Activated CD4-positive, CD25-positive, alpha-beta regulatory T cell treated with anti-CD3 and anti-CD28 coated beads, Interleukin-2, amount 50 U/mL, for 72 hours (primary cell): ENCODE measurements around the gene PTPRK.

Source experiments
- DNase-seq: peaks from one replicate; pipeline ENCODE4 v3.0.0; 2021

Gene PTPRK

DNA sequence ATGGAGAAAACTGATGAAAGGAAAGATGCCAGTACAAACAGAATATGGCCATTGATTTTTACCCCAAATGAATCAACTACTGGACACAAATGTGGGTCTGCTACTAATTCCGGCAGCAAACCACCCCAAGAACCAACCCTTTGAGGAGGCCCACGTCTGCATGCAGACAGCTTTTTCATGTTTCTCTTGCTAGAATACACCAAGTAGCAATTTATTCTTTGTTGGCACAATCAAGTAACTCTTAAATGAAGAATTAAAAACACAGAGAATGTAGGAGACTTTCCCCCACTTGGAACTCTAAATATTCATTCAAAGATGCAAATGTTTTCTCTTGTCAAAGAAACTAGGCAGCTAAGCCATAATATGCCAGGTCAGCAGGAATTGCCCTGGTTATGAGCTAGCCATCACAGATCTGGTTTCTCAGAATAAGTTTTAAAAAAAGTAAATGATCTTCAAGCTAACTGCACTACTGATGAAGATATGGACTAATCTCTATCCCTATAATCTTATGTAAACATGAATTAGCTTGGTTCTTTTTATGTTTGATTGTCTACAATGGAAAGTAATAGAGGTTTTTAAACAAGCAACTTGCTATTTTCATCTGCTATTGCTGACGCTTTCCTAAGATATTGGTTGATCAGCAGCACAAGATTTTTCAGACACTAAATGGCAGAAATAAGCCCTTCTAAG lies 456.4 kb downstream of the PTPRK start:
- no peak for DNase-seq

DNA sequence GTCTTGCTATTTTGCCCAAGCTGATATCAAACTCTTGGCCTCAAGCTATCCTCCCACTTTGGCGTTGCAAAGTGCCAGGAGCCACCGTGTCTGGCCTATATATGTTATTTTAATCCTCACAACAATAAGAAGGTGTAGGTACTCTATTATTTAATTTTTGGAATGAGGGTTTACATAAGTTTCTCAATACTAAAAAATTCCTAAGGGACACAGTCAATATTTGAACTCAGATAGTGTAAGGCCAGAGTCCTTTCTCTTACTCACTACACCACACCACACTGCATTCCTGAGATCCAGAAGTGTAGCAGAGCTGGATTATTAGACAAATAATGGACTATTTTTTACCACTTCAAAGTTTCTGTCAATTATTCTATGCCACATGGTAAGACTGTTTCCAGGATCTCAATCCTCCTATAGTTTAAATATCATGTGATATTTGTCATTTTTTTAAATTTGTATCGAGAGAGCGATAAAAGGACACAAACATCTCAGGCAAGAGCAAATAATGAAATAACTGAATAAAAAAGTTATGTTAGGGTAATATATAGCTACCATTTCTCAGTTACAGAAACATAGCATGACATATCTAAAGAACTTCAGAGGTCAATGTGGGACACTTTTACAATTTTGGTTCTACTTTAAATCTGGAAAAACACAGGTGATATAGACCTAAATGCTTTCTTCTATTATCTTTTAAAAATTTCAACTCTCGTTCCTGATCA lies 457.4 kb downstream of the PTPRK start:
- no peak for DNase-seq

DNA sequence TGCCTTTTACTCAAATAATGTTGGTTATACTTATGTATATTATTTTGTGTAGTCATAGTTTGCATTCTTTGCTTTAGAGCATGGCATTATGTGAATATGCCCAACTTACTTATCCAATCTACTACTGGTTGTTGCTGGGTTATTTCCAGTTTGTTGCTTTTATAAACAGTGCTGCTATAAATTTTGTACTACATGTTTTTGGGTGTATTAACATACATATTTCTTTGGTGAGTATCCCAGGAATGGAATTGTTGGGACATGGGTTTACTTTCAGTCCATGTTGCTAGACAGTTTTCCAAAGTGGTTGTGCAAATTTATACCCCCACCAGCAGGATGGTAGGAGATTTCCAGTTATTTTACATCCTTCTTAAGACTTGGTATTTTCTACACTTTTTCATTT lies 462.5 kb downstream of the PTPRK start:
- no peak for DNase-seq

DNA sequence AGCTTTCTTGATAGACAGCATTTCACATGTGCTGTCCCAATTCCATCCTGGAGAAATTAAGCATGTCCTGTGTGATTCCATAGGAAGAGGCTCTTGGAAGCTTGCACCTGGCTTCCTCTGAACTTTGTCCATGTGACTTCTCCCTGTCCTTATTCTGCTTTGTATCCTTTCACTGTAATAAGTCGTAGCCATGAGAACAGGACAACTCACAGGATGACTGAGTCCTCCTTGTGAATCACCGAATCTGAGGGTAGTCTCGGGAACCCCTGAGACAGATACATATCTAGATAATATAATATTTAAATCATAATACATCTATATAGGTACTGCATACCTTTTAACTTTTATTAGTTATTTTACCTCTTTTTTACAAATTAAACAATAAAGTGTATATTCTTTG lies 462.9 kb downstream of the PTPRK start:
- DNase-seq = no peak

DNA sequence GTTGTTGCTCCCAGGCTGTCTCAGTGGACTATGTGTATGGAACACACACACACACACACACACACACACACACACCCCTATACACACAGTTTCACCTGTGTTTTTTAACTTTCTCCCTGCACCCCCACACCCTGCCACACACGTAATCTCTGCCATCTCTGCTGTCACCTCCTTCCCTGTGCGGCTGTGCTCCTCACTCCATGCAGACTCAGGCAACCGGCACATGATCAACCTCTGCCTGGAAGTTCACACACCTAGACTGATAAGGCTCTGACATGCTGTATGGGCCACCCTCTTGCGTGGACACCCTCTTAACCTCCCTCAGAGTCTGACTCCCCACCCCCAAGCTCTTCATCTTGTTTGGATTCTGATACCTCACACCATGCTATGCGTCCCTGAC lies 467.3 kb downstream of the PTPRK start:
- no peak for DNase-seq

DNA sequence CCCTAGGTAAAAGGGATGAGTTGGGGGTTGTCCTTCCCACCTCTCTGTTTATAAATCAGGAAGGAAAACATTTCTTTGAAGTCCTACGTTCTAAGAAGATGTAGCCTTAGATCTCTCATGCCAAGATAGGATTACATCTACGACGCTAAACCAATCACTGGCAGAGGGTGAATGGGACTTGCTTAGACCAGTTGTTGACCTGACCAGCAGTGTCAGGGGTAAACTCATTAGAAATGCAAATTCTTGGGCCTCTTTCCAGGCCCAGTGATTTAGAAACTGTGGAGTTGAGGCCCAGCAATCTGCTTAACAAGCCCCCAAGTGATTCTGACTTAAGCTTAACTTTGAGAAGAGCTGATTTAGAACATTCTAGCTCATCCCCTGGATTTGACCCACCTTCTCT lies 472.4 kb downstream of the PTPRK start:
- no peak for DNase-seq

DNA sequence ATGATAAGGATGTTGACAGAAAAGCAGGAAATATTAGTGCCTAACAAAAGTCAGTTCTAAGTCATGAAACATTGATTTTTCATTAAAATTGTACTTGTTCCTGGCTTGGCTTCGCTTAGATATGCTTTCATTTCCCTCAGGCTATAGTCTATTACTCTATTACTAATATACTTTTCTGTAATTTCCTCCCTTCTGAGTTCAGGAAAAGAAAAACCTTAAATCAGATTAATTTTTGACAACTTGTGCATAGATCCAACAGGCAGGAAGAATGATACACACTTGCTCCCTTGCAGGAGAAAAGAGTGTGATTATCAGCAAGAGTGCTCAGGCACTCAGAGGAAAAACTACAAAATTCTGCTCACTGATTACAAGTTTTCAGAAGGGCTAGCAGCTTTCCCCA lies 474.4 kb downstream of the PTPRK start:
- DNase-seq = no peak

DNA sequence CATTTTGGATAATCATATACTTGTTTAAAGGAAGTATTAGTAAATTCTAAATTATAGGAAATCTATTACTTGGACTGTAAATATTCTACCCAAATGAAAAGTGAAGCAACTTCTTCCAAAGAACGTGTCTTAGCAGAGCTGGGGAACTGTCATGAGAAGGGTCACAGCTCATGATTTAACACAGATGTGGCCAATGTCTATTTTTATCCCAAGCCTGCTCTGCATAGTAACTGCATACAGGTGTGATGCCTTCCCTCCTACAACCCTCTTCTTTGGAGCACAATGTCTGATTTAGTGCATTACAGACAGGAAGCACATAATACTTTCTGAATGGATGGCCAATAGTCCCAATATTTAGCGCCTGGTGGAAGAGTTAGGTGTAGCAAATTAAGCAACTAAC lies 480.9 kb downstream of the PTPRK start:
- no peak for DNase-seq

DNA sequence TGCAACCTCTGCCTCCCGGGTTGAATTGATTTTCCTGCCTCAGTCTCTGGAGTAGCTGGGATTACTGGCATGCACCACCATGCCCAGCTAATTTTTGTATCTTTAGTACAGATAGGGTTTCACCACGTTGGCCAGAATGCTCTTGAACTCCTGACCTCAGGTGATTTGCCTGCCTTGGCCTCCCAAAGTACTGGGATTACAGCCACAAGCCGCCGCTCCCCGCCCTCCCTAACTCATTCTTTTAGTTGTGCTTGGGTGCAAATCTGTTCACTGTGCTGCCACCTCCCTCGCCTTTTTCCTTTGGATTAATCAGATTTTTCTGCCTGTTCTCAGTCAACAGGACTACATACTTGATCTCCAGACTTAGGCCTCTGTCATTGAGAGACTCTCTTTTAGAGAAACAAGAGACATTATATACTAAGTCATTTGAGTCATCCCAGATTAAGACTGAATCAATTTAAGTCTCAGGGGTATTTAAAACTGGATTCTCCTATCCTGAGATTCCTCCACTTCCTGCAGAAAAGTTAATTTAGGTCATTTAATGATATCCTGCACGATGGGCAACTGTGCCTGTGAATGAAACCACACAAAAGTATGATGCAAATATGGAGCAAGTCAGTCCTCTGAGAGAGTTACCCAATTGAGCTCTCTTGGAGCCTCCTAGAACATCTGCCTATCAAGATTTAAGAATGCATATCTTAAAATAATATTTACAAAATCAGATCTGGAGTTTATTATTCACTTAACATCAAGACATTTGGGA lies 483.4 kb downstream of the PTPRK start:
- DNase-seq = no peak

DNA sequence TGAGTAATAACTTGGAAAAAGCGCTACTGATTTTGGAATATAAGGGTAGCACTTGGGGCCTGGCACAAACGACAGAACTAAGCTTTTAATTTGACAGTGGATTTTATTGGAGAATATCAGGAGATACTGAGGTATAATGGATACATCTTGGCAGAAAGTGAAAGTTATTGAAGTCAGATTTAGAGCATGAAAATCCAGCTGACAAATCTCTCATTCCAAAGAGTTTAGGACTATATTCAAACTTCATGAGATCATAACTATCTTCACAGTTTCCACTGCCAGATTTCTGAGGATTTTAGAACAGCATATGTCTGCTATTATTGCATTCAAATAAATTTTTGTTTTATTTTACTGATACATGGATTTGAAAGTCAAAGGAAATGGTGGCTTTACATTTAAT lies 487.2 kb downstream of the PTPRK start:
- no peak for DNase-seq

DNA sequence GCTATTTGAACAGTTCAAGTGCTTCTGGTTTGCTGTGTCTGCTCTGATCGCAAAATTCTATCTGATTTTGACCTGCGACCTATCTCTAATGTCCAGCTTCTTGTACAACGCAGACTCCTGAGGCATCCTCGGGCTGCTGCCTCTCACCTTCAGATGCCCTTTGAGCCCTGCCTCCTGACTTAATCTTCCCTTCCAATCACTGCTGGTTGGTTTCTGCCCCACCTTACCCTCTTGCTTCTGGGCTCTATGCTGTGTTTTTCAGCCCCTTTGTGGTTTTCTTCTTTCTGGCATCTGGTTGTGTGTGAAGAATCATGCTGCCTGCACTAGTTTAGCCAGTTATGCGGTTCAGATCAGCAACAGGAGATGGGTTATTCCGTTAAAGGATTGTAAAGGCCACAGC lies 488.4 kb downstream of the PTPRK start:
- DNase-seq = no peak

DNA sequence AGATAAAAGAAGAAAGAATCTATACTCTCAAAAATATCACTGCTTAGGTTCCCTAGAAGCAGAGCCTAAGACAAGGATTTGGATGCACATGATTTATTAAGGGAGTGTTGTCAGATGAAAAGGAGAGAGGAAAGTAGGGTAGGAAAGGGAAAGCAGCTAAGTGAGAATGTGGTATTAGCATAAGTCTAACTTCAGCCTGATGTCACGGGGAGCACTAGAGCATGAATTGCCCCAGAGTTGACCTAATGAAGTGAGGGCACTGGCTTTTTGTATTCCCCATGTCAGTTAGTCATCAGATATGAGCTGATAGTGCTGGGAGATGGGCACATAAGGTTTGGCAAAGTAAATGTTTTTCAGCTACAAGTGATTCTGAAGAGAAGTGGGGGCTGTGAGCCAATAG lies 490.6 kb downstream of the PTPRK start:
- no peak for DNase-seq

DNA sequence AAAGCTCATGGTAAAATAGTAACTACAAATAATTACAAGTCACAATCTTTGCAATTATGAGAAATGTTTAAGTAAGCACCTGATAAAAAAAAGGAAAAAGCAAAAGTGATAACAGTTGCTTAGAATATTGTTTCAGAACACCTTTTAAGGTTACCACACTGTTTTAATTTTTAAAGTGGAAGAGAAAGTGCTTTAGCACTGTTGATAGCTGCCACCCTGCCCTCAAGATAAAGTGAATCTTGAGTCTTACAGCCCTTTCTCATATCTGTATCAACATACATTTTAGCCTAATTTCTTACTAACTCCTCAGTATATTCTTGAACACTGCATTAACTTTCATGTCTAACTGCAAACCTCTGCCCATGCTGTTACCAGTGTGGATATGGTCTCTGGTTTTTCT lies 492.2 kb downstream of the PTPRK start:
- no peak for DNase-seq

DNA sequence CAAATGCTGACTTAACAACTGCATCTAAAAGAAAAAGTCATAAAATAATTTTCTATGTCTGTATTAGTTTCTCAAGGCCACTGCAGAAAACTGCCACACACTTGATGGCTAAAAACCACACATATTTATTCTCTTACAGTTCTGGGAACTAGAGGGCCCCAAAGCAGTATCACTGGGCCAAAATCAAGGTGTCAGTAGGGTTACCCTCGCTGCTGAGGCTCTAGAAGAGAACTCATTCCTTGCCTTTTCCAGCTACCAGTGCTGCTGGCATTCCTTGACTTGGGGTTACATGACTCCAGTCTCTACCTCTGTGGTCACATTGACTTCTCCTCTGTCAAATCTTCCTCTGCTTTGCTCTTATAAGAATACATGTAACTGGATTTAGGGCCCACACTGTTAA lies 494.9 kb downstream of the PTPRK start:
- DNase-seq = no peak

DNA sequence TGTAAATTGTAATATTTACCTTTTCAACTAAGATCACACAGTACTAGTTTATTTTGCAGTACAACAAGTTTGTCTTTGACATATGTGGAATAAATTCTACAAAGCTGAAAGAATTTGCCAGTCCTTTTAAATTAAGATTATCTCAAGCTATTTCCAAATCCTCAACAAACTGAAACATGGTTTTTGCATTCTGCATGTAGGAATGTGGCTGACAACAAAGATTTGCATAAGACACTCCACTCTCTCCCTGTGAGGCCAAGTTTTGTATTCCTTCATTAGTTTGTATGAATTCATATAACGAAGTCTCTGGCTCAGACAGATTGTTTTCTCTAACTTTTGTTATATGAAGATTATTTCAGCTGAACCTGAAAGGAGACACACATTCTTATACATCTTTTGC lies 495.4 kb downstream of the PTPRK start:
- no peak for DNase-seq

DNA sequence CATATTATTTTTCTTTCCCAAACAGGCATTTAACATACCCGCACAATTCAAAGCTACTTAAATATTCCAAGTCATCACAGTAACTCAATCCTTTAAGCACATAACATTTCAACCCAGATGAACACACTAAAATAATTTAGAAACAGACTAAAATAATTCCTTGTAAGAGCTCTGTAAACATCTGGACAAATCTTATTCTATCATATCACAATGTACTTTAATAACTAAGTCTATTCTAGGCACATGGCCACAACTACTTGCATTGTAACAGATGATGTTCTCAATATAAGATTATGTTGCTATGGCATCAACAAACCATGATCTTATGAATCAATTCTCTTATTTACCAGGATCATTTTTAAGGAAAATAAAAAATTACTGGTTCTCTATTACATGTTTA lies 496.4 kb downstream of the PTPRK start:
- DNase-seq = no peak

DNA sequence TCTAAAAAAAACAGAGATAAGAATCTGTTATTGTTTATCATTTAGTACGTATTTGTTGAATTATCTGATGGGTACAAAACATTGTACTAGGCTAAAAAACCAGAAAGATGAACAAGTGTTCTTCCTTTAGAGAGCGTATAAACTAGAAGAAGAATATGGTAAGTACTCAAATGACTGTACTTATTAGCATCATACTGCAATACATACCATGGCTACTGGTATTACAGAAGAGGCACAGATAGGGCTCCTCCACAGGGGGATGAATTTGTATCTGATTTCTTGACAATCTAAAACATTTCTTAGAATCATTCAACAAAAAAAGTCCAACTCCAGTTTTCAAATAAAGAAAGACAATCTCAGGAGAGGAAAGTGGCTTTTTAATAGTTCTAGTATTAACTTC lies 501.6 kb downstream of the PTPRK start:
- no peak for DNase-seq

DNA sequence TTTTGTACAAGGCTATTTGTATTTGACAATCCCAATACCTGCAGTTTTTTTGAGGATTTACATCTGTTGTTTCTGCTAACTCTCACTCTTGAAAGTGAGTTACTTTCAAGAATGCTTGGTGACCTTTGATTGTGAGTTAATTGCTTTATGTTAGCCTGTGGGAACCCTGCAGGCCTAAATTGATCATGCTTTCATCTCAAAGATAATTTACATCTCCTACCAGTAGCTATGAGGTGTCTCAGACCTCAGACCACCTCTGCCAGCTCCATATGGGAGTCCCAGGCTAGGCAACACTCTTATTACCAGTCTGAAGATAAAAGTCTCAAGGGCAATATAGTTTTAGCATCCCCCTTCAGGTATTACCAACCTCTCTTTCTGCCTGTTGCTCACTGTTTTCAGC lies 503.1 kb downstream of the PTPRK start:
- DNase-seq = no peak

DNA sequence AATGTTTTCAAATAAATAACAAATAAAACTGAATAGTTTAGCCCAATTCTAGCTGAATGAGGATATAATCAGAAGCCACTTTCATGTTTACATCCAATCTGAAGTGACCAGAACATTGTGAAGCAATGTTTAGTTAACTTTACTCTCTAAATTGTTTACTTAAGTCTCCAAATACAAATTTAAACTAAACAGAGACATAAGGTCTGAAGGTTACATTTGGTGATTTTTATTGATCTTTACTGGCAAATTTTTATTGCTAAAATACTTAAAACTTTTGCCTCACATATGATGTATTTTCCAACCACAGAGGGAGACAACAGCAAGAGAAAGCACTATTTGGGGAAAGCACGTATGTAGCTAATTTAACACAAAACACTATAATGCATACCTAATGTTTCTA lies 512.7 kb downstream of the PTPRK start:
- no peak for DNase-seq

DNA sequence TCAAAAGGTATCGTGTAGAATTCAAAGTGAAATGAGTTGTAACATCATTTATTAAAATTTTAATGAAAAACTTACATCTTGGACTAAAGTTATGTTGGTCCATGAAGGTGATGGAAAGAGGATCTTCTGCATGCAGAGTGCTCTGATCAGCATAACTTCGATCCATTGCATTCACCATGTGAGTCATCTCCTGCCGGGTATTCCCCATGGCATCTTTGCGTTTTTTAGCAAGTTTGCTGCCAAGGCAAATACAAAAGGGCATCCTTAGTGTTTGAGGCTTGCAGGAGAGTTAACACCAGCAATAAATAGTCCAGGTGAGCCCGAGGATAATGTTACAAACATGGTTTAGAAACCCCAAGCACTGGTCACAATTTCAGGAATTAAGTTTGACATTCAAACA lies 515.4 kb downstream of the PTPRK start:
- no peak for DNase-seq

DNA sequence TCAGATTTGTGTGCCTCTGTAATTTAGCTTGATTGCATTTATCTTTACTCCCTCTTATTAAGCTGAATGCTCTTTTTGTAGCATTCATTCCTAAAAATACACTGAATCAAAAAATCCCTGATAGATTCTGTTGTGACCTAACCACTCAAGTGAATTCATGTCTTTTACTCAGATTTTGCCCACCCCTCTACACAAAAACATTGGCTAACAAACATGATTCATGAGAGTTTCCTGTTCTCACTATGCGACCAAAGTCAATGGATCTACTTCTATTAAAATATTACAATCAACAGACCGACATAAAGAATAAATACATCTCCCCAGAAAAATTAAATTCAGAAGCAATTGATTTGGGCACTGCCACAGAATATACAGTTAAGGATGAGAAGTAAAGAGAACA lies 520.0 kb downstream of the PTPRK start:
- DNase-seq = no peak

DNA sequence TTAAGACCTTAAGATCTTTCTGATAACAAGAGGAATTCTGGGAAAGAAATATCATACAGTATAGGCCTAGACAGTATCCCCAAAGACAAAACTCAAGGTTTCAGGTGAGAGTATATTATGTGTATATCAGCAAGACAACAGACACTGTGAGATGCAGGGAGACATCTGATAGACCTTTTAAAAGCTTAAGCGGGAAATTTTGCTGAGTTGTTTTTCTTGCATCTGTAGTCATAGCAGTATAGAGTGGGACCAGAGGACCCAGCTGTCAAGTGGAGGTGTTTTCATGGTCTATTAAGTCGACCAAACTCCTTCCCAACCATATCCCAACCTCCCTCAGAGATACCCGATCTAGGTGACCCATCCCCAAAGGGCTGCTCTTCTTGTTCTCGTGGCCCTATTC lies 521.4 kb downstream of the PTPRK start:
- DNase-seq = no peak

DNA sequence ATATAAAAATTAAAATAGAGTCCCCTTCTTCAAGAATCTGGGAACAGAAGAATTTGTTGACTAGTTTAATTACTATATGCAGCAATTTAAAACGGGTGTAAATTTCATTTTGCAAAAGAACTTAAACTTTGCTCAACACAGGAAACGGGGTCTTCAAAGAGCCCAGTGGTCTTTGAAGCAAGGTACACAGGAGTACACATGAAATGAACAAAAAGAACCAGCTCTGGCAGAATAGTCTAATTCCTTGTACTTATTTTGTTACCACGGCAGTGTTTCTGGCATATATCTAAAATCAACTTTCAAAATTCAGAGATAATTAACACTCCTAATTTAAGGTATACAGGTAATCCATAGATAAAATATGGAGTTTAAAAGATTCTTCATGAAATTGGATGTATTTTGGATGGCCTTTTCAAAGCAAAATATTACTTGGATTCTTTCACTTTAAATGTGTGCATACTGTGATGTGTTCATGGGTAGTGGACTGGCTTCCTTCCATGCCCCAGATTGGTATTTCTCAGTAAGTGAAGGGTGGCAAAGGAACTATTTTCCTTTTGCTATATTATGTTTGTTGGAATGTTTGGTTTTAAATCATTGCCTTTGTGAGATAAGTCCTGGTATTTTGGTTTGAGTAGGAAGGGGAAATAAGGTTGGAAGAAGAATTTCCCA lies 522.8 kb downstream of the PTPRK start:
- DNase-seq = no peak

DNA sequence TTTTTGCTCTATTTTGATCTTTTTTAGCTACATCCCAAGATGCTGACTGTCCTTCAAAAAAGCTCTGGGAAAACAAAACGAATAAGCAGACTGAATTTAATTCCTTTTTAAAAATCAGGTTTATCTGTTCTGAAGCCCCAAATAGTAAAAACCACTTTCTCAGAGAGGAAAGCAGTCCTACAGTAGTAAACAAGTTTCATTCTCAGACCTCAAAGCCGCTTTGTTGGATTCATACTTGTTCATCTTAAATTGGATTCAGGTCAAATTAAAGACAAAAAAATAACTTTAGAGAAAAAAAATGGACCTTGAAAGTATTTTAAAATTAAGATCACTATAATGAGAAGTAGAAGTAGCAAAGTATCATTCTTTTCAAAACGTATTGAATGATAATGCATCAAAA lies 523.5 kb downstream of the PTPRK start:
- no peak for DNase-seq
